WI38 (cell line): Measurements from ENCODE around the gene HPS6.
A peak's percentile ranks its signal among the peaks of the same experiment; 100 is the strongest.

ENCODE experiments used
- H3K4me3 ChIP-seq: 2 replicates; pipeline ENCODE4 v1.5.1; 2011; ENCODE audit warnings: low read depth, mild to moderate bottlenecking, control low read depth, low read length
- CTCF ChIP-seq: IDR thresholded peaks from 2 replicates; pipeline ENCODE4 v1.5.1; 2012; ENCODE audit warnings: low read depth, mild to moderate bottlenecking, control low read depth, low read length

HPS6 gene

GRCh38 chr10:102113956-102114857, 49.1 kb downstream of the HPS6 start:
- H3K4me3 ChIP-seq = peak overlapping the region; percentile 72
- no peak for TF ChIP-seq CTCF

GRCh38 chr10:102114861-102115618, 49.9 kb downstream of the HPS6 start:
- H3K4me3 ChIP-seq = peak overlapping the region; percentile 72
- TF ChIP-seq CTCF = no peak

GRCh38 chr10:102115775-102116174, 50.6 kb downstream of the HPS6 start:
- H3K4me3 ChIP-seq = peak overlapping the region; percentile 72
- TF ChIP-seq CTCF = no peak

GRCh38 chr10:102116656-102117055, 51.5 kb downstream of the HPS6 start:
- no peak for TF ChIP-seq CTCF
- peak overlapping the region; percentile 85; the same call in 1 of the 2 replicates for H3K4me3 ChIP-seq
